GM12873 (cell line): ENCODE data around the gene PIF1.

ENCODE experiments used
- TF ChIP-seq, protein P1 (sequence below): IDR thresholded peaks from 2 replicates; pipeline ENCODE4 v1.5.1; 2012; ENCODE audit warnings: low read depth, mild to moderate bottlenecking, moderate library complexity, low read length, control low read depth; ENCODE audit not compliant: insufficient read depth; ENCODE audit errors: missing control alignments

Gene PIF1

GRCh38 chr15:64783796-64784195 lies 41.7 kb downstream of the PIF1 start:
- TF ChIP-seq, protein P1, sequence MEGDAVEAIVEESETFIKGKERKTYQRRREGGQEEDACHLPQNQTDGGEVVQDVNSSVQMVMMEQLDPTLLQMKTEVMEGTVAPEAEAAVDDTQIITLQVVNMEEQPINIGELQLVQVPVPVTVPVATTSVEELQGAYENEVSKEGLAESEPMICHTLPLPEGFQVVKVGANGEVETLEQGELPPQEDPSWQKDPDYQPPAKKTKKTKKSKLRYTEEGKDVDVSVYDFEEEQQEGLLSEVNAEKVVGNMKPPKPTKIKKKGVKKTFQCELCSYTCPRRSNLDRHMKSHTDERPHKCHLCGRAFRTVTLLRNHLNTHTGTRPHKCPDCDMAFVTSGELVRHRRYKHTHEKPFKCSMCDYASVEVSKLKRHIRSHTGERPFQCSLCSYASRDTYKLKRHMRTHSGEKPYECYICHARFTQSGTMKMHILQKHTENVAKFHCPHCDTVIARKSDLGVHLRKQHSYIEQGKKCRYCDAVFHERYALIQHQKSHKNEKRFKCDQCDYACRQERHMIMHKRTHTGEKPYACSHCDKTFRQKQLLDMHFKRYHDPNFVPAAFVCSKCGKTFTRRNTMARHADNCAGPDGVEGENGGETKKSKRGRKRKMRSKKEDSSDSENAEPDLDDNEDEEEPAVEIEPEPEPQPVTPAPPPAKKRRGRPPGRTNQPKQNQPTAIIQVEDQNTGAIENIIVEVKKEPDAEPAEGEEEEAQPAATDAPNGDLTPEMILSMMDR, result no peak

DNA sequence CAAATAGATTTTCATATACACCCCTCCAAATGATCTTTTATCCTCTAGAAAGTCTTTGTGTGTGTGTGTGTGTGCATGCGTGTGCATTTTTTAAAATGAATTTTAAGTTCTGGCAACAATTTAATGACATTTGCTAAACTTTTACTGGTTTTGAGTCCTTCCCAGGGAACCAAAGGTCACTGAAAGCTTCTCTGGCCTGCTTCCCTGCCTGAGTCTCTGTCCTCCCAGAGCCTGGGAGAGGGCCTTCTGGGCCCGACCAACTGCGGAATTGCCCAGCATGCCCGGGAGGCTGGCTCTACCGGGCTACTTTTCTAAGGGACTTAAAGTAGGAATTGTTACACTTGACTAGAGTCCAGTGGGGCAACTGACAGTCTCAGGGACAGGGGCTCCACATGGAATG lies 42.7 kb downstream of the PIF1 start:
- TF ChIP-seq, protein P1, result no peak

DNA sequence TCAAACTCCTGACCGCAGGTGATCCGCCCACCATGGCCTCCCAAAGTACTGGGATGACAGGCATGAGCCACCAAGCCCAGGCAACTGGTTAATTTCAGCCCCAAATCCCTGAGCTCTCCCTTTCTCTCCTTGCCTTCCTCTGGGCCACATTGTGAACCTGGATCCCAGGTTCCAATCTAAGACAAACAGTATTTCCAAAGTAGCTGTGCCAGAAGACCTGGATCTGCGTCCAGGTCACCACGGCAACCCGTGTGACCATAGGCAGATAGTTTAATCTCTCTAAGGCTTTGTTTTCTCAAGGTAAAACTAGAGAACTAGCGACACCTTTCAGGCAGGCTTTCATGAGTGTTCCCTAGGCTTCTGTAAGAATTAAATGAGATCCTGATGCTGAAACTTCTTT lies 44.1 kb downstream of the PIF1 start:
- TF ChIP-seq, protein P1, result no peak

DNA sequence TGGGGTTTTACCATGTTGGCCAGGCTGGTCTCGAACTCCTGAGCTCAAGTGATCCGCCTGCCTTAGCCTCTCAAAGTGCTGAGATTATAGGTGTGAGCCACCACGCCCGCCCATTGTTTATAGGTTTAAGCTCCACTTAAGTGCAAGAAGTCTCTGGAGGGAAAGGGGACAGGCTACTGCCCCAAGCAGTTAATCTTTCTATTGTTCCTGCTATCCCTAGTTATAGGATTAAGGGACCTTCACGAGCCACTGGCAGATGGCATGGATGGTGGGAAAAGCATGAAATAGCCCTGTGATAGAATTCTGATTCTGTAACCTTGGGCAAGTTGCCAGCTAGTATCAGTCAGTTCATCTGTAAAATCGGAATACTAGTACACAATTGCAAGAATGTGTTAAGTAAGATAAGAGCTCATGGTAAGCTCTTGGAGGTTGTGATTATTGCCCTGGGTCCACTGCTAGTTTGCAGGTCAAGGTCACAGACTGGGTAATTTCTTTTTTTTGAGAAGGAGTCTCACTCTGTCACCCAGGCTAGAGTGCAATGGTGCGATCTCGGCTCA lies 44.8 kb downstream of the PIF1 start:
- TF ChIP-seq, protein P1, result no peak

DNA sequence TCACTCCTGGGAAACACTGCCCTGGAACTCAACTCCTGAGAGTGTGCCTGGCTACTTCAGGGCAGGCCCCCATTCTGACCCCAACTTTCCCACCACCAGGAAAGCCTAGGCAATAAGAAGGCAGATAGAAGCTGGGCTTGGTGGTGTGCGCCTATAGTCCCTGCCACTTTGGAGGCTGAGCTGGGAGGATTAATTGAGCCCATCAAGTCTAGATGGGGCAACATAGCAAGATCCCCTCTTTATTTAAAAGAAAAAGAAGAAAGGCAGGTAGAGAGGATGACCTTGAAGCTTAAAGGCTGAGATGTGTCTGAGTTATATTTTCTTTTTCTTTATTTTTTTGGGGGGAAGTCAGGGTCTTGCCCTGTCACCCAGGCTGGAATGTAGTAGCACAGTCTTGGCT lies 45.8 kb downstream of the PIF1 start:
- TF ChIP-seq, protein P1, result no peak

DNA sequence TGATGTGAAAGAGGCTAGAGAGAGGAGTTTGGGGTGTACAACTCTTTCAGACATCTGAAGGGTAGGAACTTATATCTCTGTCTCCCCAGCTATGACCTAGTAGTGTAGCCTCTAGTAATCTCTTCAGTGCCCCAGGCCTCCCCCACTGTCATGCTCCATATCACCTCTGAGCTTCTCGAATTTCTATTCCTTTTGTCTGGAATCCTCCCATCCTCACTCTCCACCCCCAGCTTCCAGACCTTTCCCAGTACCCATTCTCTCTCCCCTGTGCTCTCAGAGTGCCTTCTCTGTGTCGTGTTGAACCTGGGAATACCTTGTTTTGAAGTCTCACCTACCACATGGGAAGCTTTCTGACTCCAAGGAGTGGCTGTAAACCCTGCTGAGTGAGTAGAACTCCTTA lies 46.4 kb downstream of the PIF1 start:
- TF ChIP-seq, protein P1, result no peak

DNA sequence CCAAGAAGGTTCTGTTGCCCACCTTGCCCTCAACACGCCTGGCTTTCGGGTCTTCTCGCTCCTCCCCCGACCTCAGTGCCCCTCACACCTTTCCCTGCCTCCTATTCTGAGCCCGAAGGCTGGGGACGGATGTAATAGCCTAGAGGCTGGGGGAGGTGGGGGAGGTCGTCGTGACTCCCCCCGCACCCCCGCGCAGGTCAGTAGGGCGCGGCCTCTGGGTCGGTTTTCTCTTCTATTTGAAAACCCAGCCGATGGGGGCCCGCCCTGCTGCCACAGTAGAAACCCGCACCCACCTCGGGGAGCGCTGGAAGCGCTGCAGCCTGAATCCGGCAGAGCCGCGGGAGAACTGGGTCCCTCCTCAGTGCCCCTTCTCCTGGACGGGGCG lies 49.1 kb downstream of the PIF1 start:
- TF ChIP-seq, protein P1, result no peak
